Amniotic epithelial cell (primary cell): ENCODE results near the gene GLTP.
"Not testable (repeated sequence)": the region's sequence is repeated elsewhere in the genome, so short reads cannot be mapped to it uniquely, and the experiment has no call there.

Experiments used
- DNase-seq: peaks from one replicate; pipeline ENCODE4 v3.0.0-alpha.2; 2010; ENCODE audit warnings: low read depth

Gene GLTP

DNA sequence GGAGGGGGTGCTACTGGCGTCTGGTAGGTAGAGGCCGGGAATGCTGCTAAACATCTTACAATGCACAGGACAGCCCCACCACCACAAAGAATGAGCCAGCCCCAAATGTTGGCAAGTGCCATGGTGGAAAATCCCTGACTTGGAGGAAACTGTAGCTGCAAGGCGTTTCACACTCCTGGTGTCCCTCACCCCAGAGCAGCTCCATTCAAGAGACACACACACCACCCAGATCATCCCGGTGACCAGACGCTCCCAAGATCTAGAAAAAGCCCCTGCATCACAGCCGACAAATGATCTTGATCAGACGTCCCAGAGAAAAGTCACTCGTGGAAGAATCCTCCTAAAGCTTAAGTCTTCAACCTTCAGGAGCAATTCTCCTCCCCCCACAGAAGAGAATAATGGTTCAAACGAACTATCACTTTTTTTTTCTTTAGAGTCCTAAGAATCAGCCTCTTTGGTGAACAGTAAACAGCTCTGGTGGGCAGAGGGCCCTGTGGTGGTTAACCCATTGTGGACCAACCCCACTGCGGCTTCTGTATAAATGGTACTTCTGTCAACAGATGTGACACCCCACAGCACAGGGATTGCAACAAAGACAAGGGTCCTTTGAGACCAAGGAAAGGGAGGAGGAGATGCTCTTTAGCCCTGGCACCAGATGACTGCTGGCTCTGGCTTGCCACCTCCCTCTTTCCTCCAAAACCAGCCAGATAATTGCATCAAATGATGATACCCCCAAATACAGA, 2.7 kb downstream of the GLTP start:
- DNase-seq, result no peak

DNA sequence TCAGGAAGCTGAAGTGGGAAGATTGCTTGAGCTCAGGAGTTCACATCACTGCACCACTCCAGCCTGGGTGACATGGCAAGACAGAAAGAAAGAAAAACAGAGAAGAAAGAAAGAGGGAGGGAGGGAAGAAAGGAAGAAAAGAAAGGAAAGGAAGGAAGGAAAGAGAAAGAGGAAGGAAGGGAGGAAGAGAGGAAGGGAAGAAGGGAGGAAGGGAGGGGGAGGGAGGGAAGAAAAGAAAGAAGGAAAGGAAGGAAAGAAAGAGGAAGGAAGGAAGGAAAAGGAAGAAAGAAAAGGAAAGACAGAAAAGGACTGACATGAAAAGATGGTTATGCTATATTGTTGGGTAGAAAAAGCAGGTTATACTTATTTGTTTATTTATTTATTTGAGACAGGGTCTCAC, 3.9 kb downstream of the GLTP start:
- DNase-seq, result no peak

DNA sequence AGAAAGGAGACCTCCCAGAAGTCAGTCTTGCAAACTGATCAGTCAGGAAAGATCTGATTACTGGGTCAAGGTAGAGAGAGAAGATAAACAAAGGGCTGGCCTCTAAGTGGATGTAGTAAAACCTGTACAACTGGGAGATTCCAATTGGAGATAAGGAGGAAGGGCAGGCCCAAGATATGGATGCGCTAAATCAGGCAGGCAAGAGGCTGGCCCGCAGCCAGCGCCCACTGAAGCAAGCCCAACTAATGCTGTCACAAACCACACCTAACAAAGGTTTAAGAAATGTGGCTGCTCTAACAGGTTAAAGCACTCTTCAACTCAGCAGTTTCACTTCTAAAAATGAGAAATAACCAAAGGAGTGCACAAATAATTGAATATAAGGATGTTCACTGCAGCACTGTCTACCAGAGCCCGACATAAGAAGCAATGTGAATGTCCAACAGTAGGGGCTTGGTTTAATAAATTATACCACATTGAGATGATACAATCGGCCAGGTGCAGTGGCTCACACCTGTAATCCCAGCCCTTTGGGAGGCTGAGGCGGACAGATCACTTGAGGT, 4.7 kb downstream of the GLTP start:
- no peak for DNase-seq

- DNase-seq, result peak; percentile 77
Observed at GRCh38 chr12:109873653-109874052, 6.7 kb downstream of the GLTP start.

GRCh38 chr12:109871668-109872314, 8.6 kb downstream of the GLTP start:
- no peak for DNase-seq

GRCh38 chr12:109870648-109871047, 9.7 kb downstream of the GLTP start:
- DNase-seq, result peak; percentile 27

DNA sequence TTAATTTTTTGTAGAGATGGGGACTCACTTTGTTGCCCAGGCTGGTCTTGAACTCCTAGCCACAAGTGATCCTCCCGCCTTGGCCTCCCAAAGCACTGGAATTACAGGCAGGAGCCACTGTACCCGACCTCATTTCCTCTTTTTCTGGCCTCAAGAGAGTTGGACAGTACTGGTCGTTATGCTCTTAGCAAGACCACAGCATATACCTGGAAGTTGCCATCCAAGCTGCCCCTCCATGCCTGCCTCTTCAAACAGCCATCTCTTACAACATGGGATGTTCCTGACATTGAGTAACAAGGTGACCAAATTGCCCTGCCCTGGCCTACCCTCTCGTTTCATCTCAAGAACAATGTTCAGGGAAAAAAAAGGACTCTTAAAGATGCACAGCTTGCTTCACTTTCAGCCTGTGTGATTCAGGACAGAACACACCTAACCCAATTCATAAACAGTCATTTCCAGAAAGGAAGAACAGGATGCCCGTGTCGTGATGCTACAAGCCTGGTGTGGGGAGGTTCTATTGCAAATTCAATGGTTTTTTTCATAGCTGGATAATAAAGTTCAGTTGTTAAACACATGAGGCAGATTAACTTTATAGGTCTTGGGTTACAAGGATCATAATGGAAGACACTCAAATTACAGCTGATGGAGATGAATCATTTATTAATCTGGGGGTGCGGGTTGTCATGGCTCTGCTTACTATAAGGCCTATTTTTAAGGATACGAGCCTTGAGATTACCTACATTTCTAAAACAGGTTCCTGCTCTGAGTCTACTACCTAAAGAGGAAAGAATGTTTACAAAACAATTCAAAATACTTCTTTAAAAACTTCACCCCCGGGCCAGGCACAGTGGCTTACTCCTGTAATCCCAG, 11.9 kb downstream of the GLTP start:
- no peak for DNase-seq

DNA sequence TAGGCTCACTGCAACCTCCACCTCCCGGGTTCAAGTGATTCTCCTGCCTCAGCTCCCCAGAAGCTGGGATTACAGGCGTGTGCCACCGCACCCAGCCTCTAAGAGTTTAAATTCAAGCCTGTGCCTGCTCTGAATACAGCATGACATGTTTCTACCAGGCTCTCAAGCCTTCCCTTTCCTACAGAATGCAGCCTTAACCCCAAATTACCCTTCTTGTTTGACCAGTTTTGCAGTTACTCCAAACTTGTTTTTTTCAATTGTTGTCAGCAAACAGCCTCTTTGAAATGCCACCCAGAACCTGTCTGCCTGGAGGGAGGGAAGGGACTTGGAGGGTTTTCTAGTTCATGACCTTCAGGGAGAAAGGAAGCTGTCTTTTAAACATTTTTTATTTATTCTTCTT, 15.4 kb downstream of the GLTP start:
- no peak for DNase-seq

DNA sequence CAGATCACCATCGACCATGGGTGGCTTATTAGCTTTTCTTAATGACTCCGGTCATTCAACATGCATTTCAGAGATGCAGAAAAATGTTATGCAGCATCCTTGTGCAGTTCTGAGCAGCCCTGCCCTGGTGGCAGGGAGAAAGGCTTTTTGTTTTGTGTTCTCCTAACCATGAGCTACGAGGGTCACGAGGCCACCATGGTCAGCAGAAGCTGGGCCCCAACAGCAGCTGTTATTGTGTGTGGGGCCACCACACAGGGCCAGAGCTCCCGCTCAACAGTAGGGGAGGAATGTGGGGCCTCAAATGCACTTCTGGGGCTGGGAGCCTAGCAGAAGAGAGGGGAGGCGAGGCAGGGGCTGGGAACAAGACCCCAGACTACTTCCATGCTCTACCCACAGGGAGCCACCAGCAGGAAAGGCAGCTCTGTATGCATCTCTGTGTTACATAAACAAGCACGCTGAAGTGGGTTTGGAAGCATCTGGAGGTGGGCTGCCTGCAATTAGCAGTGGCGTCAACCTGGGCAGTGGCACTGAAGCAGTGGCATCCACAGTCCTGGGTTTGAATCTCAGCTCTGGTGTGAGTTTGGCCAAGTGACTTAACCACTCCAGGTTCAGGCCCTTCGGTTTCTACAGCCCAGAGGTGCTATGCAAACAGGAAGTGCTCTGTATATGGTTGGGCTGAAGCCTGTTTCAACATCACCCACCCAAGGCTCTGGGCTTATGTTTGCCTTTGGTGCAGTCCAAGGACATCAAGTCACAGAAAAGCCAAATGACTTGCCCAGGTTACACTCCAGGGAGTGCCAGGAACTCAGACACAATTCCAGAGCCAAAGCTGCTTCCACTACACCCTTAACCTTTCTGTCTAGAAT, 16.3 kb downstream of the GLTP start:
- peak; percentile 64 for DNase-seq

DNA sequence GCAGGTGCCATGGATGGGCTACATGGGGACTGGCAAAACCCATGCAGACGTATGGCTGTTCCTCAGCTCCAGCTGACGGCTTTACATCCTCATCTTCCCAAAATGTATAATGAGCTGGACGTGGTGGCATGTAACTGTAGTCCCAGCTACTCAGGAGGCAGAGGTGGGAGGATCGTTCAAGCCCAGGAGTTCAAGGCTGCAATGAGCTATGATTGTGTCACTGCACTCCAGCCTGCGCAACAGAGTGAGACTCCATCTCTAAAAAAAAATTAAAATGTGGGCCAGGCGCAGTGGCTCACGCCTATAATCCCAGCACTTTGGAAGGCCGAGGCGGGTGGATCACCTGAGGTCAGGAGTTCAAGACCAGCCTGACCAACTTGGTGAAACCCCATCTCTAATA, 17.9 kb downstream of the GLTP start:
- DNase-seq, result not testable (repeated sequence)

- peak; percentile 28 for DNase-seq
Observed at GRCh38 chr12:109861689-109862314, 18.5 kb downstream of the GLTP start.

GRCh38 chr12:109860977-109861376, 19.4 kb downstream of the GLTP start:
- no peak for DNase-seq

- peak; percentile 55 for DNase-seq
Observed at GRCh38 chr12:109858764-109859163, 21.6 kb downstream of the GLTP start.

- no peak for DNase-seq
Observed at GRCh38 chr12:109857715-109858114, 22.6 kb downstream of the GLTP start.

DNA sequence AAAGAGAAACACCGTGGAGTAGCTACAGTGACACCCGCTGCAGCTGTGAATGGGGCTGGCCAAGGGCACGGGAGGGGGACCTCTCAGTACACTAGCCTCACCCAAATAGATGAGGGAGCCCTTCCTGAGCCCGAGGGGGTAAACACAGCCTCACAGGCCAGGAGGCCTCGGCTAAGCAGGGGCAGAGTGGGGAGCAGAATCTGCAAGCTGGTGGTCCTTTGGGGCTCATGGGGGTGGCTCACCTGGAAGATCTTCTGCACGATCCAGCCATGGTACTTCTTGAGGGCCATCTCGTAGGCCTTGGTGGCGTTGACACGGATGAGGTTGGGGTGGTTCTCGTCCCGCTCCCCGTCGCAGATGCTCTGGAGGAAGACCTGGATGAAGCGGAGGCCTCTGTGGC, 25.0 kb downstream of the GLTP start:
- no peak for DNase-seq

GRCh38 chr12:109850518-109850917, 29.8 kb downstream of the GLTP start:
- not testable (repeated sequence) for DNase-seq

DNA sequence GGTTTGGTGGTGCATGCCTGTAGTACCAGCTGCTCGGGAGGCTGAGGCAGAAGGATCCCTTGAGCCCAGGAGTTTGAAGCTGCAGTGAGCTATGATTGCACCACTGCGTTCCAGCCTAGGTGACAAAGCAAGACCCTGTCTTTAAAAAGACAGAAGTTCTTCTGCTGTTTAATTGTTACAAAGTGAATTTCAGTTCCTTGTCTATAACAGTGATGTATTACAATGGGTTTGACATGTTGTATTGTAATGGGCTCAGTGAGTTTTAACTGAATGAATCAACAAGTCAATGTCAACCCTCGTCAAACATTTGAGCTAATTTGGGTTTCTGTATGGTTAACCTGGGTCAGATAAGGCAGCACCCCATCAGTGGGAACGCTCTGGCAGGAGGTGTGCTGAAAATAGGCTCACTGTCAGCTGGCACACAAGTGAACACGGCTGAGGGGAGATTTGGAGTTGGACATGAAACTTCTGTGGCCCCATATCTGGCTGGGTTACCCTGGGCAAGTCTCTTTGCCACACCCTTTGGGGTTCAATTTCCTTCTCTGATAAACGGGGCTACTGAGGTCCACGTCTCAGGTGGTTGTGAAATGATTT, 33.1 kb downstream of the GLTP start:
- no peak for DNase-seq

- no peak for DNase-seq
Observed at GRCh38 chr12:109845824-109846205, 34.5 kb downstream of the GLTP start.

GRCh38 chr12:109844983-109845823, 35.1 kb downstream of the GLTP start:
- peak; percentile 54 for DNase-seq

- DNase-seq, result peak; percentile 20
Observed at GRCh38 chr12:109844091-109844490, 36.2 kb downstream of the GLTP start.
